Upper lobe of left lung (tissue), 4 donors: ENCODE data around the gene VWA2.

Source experiments
- POLR2A ChIP-seq, 4 donors: fragments of 450-650 bp; IDR thresholded peaks; one replicate each; pipeline ENCODE4 v1.5.1; 2016 to 2017; ENCODE audit warnings: antibody characterized with exemption in 4 of 4, mild to moderate bottlenecking in 2 of 4
- TF ChIP-seq, protein P1 (sequence below), 6 experiments: fragments of 450-650 bp in 4 of 6; fragments of 200-600 bp in 2 of 6; sonication (generic) in 2 of 6; IDR thresholded peaks; one replicate each; pipeline ENCODE4 v1.5.1; 2016 to 2019; ENCODE audit warnings: antibody characterized with exemption in 6 of 6

DNA sequence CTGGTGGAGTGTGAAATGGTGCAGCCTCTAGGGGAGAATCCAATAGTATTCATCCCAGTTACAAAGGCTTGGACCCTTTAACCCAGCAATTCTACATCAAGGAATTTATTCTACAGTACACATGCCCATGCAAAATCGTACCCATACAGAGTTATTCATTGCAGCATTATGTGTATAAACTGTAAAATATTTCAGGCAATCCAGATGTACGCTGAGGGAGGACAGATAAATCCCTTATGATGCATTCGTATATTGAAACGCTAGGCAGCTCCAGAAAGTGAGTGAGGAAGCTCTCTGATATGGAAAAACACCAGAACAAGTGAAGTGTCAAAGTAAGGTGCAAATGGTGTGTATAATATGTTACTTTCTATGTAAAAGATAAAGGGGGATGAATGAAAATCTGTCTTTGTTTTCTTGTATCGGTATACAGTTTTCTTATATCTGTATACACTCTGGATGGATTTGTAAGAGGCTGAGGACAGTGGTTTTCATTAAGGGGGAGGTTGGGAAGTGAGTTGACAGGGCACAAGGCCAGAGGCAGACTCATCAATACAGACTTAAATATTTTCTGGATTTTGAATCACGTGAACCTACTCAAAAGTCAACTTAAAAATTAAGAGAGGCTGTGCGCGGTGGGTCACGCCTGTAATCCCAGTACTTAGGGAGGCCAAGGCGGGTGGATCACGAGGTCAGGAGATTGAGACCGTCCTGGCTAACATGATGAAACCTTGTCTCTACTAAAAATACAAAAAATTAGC lies 17.1 kb downstream of the VWA2 start:
- TF ChIP-seq, protein P1, sequence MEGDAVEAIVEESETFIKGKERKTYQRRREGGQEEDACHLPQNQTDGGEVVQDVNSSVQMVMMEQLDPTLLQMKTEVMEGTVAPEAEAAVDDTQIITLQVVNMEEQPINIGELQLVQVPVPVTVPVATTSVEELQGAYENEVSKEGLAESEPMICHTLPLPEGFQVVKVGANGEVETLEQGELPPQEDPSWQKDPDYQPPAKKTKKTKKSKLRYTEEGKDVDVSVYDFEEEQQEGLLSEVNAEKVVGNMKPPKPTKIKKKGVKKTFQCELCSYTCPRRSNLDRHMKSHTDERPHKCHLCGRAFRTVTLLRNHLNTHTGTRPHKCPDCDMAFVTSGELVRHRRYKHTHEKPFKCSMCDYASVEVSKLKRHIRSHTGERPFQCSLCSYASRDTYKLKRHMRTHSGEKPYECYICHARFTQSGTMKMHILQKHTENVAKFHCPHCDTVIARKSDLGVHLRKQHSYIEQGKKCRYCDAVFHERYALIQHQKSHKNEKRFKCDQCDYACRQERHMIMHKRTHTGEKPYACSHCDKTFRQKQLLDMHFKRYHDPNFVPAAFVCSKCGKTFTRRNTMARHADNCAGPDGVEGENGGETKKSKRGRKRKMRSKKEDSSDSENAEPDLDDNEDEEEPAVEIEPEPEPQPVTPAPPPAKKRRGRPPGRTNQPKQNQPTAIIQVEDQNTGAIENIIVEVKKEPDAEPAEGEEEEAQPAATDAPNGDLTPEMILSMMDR (IDR thresholded peaks at IDR 0.05) = no peak
- TF ChIP-seq POLR2A (IDR thresholded peaks at IDR 0.05) = no peak
